BLaER1 treated with 17β-estradiol and CSF1 and Interleukin-3, amounts not matched to agents 10 nM and 100 nM (cell line): ENCODE data around the gene PPP1R37.
A peak's percentile ranks its signal among the peaks of the same experiment; 100 is the strongest.

Experiments
- H3K27ac ChIP-seq, 11 experiments: shearing (Covaris generic); formaldehyde crosslinking; 2 replicates each; pipeline ENCODE4 v1.8.1; 2022
- H3K27me3 ChIP-seq, 11 experiments: shearing (Covaris generic); formaldehyde crosslinking; 2 replicates each; pipeline ENCODE4 v1.8.1; 2022
- H3K36me3 ChIP-seq, 11 experiments: shearing (Covaris generic); formaldehyde crosslinking; 2 replicates each; pipeline ENCODE4 v1.8.1; 2022
- H3K4me1 ChIP-seq, 10 experiments: shearing (Covaris generic); formaldehyde crosslinking; 2 replicates each; pipeline ENCODE4 v1.8.1; 2022
- H3K4me2 ChIP-seq, 11 experiments: shearing (Covaris generic); formaldehyde crosslinking; 2 replicates each; pipeline ENCODE4 v1.8.1; 2022
- H3K4me3 ChIP-seq, 10 experiments: shearing (Covaris generic); formaldehyde crosslinking; 2 replicates each; pipeline ENCODE4 v1.8.1; 2022
- H3K9ac ChIP-seq, 11 experiments: shearing (Covaris generic); formaldehyde crosslinking; 2 replicates each; pipeline ENCODE4 v1.8.1; 2022
- H3K9me3 ChIP-seq, 11 experiments: shearing (Covaris generic); formaldehyde crosslinking; replicated peaks in 1 of 11; 2 replicates each; pipeline ENCODE4 v1.8.1; 2022
- H4K20me1 ChIP-seq, 11 experiments: shearing (Covaris generic); formaldehyde crosslinking; 2 replicates each; pipeline ENCODE4 v1.8.1; 2022
- Cebpa-rat ChIP-seq, 11 experiments: shearing (Covaris generic); IDR thresholded peaks; 2 replicates each; pipeline ENCODE4 v1.8.1; 2022

Gene PPP1R37

DNA sequence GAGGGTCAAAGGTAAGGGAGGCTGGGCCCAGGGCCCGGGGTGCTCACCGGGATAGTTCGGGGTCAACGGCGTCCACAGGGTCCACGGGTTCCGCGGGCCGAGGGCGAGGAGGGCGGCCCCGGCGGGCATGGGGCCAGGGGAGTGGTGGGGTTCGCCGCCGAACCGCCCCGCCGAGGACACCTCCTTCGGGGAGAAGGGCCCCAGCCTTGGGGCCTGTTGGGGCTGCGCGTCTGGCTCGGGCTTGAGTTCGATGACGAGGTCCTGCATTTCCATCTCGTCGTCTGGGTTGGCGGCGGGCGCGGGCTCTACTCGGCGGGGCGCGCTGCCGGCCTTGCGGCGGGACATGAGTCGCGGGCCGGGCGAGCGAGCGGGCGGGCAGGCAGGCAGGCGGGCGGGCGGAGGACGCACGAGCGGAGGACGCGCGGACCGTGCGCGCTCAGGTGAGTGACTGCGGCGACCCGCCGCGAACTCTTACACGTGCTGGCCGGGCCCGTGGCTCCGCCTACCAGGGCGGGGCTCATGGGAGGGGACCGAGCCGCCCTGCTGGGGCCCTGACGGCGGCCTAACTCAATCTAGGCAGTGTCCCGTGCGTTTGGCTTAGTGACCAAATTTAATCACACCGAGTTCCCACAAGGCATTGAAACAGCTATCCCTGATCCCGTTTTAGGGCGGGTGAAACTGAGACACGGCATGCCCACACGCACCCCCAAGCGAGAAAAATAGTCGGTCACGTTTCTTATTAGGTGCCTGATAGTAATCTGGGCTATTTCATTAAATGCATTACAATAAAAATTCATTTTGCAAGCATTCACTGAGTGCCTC, 16.7 kb upstream of the PPP1R37 start, which contains the start of gene ZNF296:
ZNF296 (minus strand) TSS at position 450 of the 822 bp plus-strand sequence; CDS start at position 345, 105 bp downstream.
- peaks cover 48 to 65% (median 60%) of the 10 kb centered on the region in 10 experiments for H3K4me1 ChIP-seq
- peaks cover 16 to 60% (median 44%) of the 10 kb centered on the region in 11 experiments; a peak in 21 of 22 replicates for H4K20me1 ChIP-seq
- H3K36me3 ChIP-seq: peaks cover 19 to 39% (median 35%) of the 10 kb centered on the region in 11 experiments
- peak within 1 kb of the TSS; percentile 81 to 94 (median 86) for H3K4me3 ChIP-seq
- no peaks in the 10 kb centered on the region for H3K9me3 ChIP-seq
- peak within 1 kb of the TSS; percentile 86 to 93 (median 90) for H3K9ac ChIP-seq
- H3K4me2 ChIP-seq: peak within 1 kb of the TSS; percentile 90 to 99 (median 97)
- H3K27ac ChIP-seq: peak within 1 kb of the TSS; percentile 71 to 94 (median 91)
- no peak for TF ChIP-seq Cebpa-rat (IDR thresholded peaks at IDR 0.05)
- H3K27me3 ChIP-seq: no peaks in the 10 kb centered on the region

DNA sequence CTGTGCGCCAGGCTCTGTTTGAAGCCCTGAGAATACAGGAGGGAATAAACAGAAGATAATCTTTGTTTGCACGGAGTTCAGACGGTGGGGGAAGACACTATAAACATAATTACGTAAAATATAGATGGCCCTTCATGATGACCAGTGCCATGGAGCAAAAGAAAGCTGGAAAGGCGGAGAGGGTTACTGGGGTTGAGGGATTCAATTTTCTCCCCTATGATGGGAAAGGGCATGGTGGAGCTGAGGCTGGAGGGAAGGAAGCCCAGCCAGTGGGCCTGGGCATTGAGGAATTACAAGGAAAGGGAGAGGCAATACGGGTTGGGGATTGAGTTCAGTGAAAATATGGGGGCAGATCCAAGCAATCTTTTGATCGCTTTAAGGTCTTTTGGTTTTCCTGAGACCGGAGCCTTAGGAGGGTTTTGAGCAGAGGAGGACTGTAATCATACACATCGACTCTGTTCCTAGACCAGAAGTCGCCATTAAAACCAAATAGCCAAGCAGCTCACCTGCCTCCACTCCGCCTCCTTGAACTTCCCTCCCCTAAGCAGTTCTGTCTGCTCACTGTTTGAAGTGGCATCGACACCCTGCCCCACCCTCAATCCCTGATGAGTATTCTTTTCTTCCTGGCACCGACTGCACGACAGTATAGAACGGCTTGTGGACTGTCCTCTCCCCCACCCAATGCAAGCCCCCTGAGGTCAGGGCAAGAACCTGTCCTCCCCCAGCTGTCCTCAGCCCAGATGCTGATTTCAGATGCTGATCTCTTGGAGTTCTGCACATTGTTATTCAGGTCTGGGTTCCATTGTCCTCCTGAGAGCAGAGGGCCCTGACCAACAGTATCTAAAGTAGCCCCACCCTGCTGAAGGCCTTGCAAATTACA, 15.9 kb upstream of the PPP1R37 start:
- peaks cover 51 to 74% (median 67%) of the 10 kb centered on the region in 10 experiments for H3K4me1 ChIP-seq
- TF ChIP-seq Cebpa-rat (IDR thresholded peaks at IDR 0.05): no peak
- H3K27me3 ChIP-seq: no peaks in the 10 kb centered on the region
- H3K4me2 ChIP-seq: peak overlapping the region; percentile 83 to 99 (median 97)
- peak overlapping the region; percentile 81 to 94 (median 86) for H3K4me3 ChIP-seq
- peak overlapping the region; percentile 19 to 94 (median 91); a peak in 21 of 22 replicates for H3K27ac ChIP-seq
- H3K36me3 ChIP-seq: peaks cover 15 to 39% (median 35%) of the 10 kb centered on the region in 11 experiments
- H3K9me3 ChIP-seq: no peaks in the 10 kb centered on the region
- peaks cover 8 to 60% (median 39%) of the 10 kb centered on the region in 11 experiments; a peak in 21 of 22 replicates for H4K20me1 ChIP-seq
- H3K9ac ChIP-seq: peak overlapping the region; percentile 86 to 93 (median 90)

DNA sequence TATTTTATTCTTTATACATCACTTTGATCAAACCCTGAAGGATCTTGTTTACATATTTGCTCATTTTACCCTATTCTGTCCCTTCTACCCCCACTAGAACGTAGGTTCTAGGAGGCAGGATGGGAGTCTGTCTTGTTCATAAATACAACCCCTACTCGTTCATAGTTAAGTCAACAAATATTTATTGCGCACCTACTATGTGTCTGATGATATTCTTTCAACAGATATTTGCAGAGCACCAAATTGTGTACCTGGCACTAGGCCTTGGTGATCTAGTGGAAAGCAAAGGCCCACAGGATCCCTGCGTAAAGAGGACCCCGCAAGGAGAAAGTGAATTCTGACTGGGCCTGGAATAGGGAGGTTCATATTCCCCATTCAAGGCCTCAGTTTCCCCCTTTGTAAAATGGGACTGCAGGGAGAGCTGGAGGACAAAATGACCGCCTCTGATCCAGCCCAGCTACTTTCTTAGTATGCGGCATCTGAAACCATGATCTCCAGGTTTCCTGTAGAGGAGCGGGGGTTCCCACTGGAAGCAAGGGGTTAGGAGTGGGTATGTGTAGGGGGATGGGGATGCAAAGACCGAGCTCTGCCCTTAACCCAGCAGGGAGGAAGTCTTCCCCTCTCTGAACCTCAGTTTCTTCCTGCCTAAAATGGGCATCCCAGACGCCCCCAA, 14.5 kb upstream of the PPP1R37 start:
- Histone ChIP-seq H3K4me2 (peak overlapping the region; percentile 83 to 99 (median 95)), H3K4me1 (peaks cover 51 to 71% (median 65%) of the 10 kb centered on the region in 10 experiments), H3K27me3 (no peaks in the 10 kb centered on the region), H3K36me3 (peaks cover 14 to 38% (median 30%) of the 10 kb centered on the region in 11 experiments), H3K4me3 (peak overlapping the region; percentile 88 to 99 (median 94)), H3K9me3 (no peaks in the 10 kb centered on the region), H4K20me1 (peaks cover 5 to 60% (median 32%) of the 10 kb centered on the region in 11 experiments; a peak in 20 of 22 replicates), H3K9ac (peak overlapping the region; percentile 88 to 96 (median 90)), H3K27ac (peak overlapping the region in 10 of 11 experiments; percentile 83 to 92 (median 85); a peak in 20 of 22 replicates)
- TF ChIP-seq Cebpa-rat (IDR thresholded peaks at IDR 0.05): no peak

DNA sequence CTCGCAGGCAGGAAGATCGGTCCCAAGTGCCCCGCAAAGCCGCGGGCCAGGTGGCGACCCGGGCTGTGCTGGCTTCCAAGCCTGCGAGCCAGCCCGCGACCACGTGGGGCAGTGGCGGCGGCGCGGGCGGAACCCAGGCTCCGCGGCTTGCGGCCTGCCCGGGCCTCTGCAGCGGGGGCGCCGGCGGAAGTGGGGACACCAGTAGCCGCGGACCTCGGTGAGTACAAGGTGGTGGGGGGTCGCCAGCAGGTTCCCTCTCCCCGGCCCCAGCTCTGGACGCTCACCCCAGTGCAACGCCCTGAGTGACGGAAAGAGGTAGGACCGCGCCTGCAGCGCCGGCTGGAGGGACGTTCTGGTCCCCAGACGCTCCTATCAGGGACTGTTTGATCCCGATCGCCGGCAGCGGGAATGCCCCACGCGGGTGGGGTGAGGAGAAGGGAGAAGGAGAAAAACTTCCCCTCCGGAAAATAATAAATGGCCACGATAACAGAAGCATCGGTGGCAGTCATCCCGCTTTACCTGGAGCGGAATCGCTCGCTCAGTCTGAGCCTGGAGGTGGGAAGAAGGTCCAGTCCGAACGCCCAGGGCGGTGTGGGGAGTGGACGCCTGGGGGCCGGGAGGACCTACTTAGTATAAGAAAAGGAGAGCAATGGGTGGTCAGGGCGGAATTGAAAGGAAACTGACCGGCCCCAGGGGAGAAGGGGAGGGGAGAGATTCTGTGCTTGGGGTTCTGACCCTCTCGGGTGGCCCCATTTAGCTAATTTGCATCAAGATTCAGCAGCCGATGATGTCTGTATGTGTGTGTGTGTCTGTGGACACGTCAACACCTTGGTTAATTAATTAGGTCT, 13.7 kb upstream of the PPP1R37 start, which contains the start of gene GEMIN7:
GEMIN7 (plus strand) TSS at position 198 of the 848 bp plus-strand sequence. CDS start 10,855 bp downstream, outside the sequence.
- Histone ChIP-seq H3K4me2 (peak within 1 kb of the TSS; percentile 83 to 99 (median 95)), H3K27ac (peak within 1 kb of the TSS; percentile 73 to 92 (median 84); a peak in 21 of 22 replicates), H3K27me3 (no peaks in the 10 kb centered on the region), H3K4me3 (peak within 1 kb of the TSS; percentile 88 to 99 (median 94)), H4K20me1 (peaks cover 5 to 57% (median 24%) of the 10 kb centered on the region in 11 experiments; a peak in 20 of 22 replicates), H3K36me3 (peaks cover 14 to 36% (median 25%) of the 10 kb centered on the region in 11 experiments), H3K9me3 (no peaks in the 10 kb centered on the region), H3K4me1 (peaks cover 45 to 63% (median 58%) of the 10 kb centered on the region in 10 experiments), H3K9ac (peak within 1 kb of the TSS; percentile 88 to 96 (median 90))
- TF ChIP-seq Cebpa-rat (IDR thresholded peaks at IDR 0.05): no peak

DNA sequence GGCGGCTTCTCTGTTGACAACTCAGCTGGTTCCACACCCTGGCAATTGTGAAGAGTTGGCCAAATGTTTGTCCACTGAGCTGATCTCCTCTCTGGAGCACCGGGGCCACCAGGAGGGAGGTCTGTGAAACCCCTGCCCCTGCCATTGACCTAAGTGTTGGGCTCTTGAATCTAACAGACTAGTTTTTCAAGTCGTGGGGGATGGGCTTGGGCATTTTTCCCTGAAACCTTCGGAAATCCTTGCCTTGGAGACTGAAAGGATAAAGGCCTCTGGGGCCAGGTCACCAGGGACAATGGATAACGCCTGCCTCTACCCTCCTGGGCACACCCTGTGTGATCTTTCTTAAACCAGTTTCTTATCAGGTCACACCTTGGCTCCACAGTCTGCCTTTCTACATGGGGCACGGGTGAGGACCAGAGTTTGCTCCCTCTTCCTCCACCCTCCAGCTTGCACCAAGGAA, 13.0 kb upstream of the PPP1R37 start:
- Histone ChIP-seq H3K36me3 (peaks cover 18 to 39% (median 28%) of the 10 kb centered on the region in 11 experiments), H3K27me3 (no peaks in the 10 kb centered on the region), H3K9me3 (no peaks in the 10 kb centered on the region), H3K9ac (peak overlapping the region; percentile 88 to 96 (median 90)), H3K4me1 (peaks cover 38 to 57% (median 51%) of the 10 kb centered on the region in 10 experiments), H3K4me2 (peak overlapping the region; percentile 83 to 99 (median 95)), H3K27ac (peak overlapping the region; percentile 73 to 92 (median 84); a peak in 21 of 22 replicates), H4K20me1 (peaks cover 0 to 57% (median 23%) of the 10 kb centered on the region in 11 experiments; a peak in 18 of 22 replicates), H3K4me3 (peak overlapping the region; percentile 88 to 99 (median 94))
- TF ChIP-seq Cebpa-rat (IDR thresholded peaks at IDR 0.05): no peak

DNA sequence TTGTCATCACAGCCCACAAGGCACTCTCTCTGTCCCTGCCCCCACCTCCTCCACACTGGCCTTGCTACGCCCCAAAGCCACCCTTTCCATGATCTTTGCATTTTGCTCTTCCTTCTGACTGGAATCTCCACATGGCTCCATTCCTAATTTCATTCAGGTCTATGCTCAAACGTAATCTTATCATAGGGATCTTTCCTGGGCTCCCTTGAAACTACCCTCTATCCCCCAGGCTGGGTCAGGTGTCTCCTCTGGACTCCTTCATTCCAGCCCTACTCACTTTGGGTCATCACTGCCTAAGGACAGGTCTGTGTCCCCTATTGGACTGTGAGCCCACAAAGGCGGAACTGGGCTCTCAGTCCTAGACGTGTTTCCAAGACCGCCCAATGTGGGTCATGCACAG, 10.8 kb upstream of the PPP1R37 start:
- H3K9me3 ChIP-seq: no peaks in the 10 kb centered on the region
- no peaks in the 10 kb centered on the region for H3K27me3 ChIP-seq
- peak overlapping the region in 2 of 11 experiments; percentile 28 to 37; a peak in 1 of 22 replicates for H3K9ac ChIP-seq
- peaks cover 0 to 68% (median 25%) of the 10 kb centered on the region in 11 experiments; a peak in 13 of 22 replicates for H4K20me1 ChIP-seq
- no peak overlapping the region for H3K27ac ChIP-seq
- peak overlapping the region in 3 of 11 experiments; percentile 5 to 92 (median 8); a peak in 2 of 22 replicates for H3K4me2 ChIP-seq
- peaks cover 35 to 51% (median 45%) of the 10 kb centered on the region in 10 experiments for H3K4me1 ChIP-seq
- H3K36me3 ChIP-seq: peaks cover 29 to 58% (median 41%) of the 10 kb centered on the region in 11 experiments
- no peak overlapping the region for H3K4me3 ChIP-seq
- no peak for TF ChIP-seq Cebpa-rat (IDR thresholded peaks at IDR 0.05)

DNA sequence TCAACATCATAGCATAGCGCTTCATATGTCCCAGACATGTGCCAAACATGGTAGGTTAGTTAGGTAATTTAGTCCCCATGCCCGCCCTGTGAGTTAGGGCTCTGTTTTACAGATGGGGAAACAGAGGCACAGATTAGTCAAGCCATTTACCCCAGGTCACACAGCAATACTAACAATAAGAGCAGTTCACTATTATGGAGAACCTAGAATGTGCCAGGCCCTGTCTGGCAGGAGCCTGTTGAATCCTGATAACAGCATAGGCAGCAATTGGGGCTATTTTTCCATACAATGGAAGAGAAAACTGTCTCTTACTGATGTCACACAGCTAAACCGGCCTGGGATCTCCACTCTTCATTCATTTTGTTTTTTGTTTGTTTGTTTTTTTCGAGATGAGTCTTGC, 6.5 kb upstream of the PPP1R37 start:
- H3K36me3 ChIP-seq: peaks cover 57 to 92% (median 71%) of the 10 kb centered on the region in 11 experiments
- H3K4me1 ChIP-seq: peaks cover 9 to 34% (median 26%) of the 10 kb centered on the region in 10 experiments
- H3K27me3 ChIP-seq: no peaks in the 10 kb centered on the region
- no peak overlapping the region for H3K4me3 ChIP-seq
- H3K4me2 ChIP-seq: no peak overlapping the region
- H3K9ac ChIP-seq: no peak overlapping the region
- peaks cover 0 to 82% (median 47%) of the 10 kb centered on the region in 11 experiments; a peak in 19 of 22 replicates for H4K20me1 ChIP-seq
- no peak overlapping the region for H3K27ac ChIP-seq
- TF ChIP-seq Cebpa-rat (IDR thresholded peaks at IDR 0.05): no peak
- peaks cover 0 to 6% (median 0%) of the 10 kb centered on the region in 11 experiments; a peak in 2 of 22 replicates for H3K9me3 ChIP-seq
